Stromal cell of bone marrow (primary cell): ENCODE data around the gene DCN.

Source experiments
- DNase-seq: peaks from one replicate; pipeline ENCODE4 v3.0.0-alpha.2; 2012; ENCODE audit warnings: low read depth

The DCN gene

GRCh38 chr12:91138337-91138920, 44.2 kb downstream of the DCN start:
- DNase-seq, result no peak

DNA sequence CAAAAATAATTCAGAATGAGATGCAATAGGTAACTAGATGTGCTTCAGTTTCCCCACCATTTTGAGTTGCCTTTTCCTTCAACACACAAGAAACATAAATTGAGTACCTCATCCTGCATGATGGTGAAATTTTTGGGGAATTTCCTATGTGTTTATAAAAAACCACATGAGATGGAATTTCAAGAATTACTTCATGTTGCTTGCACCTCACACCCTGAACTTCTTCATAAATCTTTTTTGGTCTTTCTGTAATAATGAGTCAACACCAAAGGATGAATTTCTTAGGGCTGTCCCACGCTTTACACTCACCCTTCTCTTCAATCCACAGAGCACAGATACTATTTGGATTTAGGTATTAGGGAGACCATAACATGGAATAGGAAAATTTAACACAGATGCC, 48.7 kb downstream of the DCN start:
- no peak for DNase-seq

- DNase-seq, result no peak
These were observed 52.8 kb downstream of the DCN start for GRCh38 chr12:91129662-91130362.

GRCh38 chr12:91127751-91128150, 54.9 kb downstream of the DCN start:
- no peak for DNase-seq

DNA sequence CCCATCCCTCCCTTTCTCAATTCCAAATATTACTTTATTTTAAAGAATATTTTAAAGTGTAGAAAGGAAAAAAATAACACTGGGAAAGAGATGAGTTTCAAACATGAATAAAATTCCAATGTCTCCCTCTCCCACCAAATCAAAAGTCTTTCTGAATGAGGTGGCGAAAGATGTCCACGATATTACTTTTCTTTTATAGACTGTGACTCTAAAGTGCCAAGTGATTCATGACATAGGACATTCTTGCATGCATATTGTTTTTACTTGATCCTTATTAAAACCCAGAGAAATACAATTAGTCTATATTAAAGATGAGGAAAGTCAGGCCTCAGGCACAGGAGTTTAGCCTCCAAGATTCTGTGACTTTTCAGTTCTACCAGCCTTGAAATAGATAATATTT, 55.3 kb downstream of the DCN start:
- no peak for DNase-seq

DNA sequence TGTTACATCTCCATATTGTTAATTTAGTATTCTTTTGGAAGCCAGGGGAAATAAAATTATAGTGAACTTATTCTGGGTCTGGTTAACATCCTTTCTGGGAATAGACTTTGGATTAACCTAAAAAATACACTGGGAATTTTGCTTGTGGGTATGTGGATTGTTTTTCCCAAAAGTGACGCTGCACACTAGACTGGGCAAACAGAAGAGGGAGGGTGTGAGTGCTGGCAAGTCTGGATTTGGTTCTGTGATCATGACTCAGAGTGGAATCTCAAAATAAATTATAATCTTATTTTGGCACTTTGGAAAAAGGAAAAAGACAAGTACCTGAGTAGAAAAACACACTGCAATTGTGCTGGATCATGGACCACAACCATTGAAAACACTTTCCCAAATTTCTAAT, 56.1 kb downstream of the DCN start:
- DNase-seq, result peak; percentile 59

GRCh38 chr12:91123236-91123916, 59.2 kb downstream of the DCN start:
- DNase-seq, result peak; percentile 39

- no peak for DNase-seq
These were observed 61.8 kb downstream of the DCN start for GRCh38 chr12:91120781-91121180.

DNA sequence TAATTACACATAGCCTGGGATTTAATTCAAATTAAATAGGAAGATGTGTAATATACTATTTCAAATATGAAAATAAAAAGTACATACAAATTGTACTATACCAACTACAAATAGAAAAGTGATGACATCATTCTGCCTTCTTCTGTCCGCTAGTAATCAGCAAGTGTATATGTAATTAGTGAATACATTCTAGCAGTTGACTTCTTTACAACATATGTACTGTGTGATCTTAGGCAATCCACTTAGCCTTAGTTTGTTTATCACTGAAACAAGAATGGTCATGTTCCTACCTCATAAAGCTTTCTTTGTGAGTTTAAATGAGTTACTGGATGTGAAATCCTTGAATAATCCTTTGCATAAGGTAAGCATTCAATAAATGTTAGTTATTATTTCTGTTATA, 63.5 kb downstream of the DCN start:
- DNase-seq, result no peak

DNA sequence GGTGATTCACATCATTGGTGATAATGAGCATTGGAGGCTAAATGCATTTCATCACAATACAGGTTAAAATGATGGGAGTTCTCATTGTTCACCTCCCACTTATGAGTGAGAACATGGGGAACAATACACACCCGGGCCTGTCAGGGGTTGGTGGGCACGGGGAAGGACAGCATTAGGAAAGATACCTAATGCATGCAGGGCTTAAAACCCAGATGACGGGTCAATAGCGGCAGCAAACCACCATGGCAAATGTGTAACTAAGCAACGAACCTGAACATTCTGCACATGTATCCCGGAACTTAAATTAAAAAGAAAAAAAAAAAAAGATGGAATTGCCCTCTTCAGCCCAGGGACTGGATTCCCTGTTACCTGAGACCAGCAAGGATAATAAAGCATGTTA, 69.0 kb downstream of the DCN start:
- DNase-seq, result no peak

DNA sequence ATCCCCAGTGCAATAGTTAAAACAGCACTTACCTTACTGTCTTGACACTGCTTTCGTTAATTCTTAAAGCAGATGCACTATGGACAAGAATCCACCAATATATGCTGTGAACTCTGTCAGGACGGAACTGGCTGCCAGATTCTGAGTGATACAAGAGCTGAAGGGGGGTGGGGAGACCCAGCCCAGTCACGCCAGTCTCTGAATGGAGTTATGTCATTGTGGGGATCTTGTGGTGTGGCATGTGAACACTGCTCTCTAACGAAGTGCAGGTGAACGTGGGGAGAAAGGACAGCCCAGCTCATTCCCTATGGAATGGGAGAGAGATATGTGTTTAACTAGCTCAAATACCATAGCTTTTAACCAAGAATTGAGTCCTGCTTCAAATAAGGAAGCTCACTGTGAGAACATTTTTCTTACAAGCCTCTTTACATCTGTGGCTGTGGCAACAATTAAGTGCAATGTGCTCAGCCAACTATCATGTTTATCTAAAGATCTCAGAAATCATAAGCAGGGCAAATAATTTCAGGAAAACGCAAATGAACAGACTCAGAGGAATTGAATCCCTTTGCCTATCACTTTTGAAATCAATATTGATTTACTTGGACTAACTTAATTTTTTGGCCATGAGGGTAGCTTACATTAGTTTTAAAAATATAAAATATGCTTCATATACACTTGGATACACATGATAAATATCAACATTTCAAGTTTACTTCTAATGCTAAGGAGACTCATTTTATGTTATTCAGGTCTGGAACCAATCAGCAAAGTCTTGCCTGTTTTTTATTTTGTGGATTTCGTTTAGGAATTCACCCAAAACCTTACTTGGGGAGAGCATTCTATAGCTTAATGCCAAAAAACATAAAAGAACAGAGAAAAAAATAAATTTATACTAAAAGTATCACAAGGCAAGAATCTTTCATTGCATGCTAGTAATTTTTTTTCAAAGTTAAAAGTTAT, 71.0 kb downstream of the DCN start, which contains the start of gene LUM:
Gene LUM (minus strand): TSS at position 129 of the 960 bp plus-strand sequence. CDS start 2,515 bp downstream, outside the sequence.
- peak; percentile 70 for DNase-seq

- DNase-seq, result no peak
These were observed 72.2 kb downstream of the DCN start for GRCh38 chr12:91110311-91110924.

- no peak for DNase-seq
These were observed 72.9 kb downstream of the DCN start for GRCh38 chr12:91109581-91110310.

GRCh38 chr12:91109148-91109564, 73.5 kb downstream of the DCN start:
- peak; percentile 48 for DNase-seq

- no peak for DNase-seq
These were observed 74.3 kb downstream of the DCN start for GRCh38 chr12:91108196-91108755.

GRCh38 chr12:91106283-91106682, 76.3 kb downstream of the DCN start:
- DNase-seq, result no peak

DNA sequence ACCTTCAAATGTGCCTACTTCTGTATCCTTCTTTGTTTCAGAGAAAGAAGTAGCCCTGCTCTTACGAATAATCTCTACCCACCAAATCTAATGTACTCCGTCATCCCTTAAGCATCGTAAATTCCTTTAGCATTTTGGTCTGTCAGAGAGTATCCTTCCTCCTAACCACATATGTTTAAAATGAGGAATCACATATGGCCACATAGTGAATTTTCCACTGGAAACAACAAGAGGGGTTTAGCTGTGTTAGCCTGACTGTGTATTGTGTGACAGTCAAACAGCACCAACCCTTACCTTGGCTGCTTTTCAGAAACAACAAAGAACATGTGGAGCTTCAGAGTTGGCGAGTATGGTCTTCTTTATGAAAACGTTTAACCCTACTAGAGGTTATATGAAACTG, 76.8 kb downstream of the DCN start:
- DNase-seq, result no peak

GRCh38 chr12:91104812-91105466, 77.7 kb downstream of the DCN start:
- DNase-seq, result no peak

- DNase-seq, result no peak
These were observed 79.0 kb downstream of the DCN start for GRCh38 chr12:91103624-91104023.

DNA sequence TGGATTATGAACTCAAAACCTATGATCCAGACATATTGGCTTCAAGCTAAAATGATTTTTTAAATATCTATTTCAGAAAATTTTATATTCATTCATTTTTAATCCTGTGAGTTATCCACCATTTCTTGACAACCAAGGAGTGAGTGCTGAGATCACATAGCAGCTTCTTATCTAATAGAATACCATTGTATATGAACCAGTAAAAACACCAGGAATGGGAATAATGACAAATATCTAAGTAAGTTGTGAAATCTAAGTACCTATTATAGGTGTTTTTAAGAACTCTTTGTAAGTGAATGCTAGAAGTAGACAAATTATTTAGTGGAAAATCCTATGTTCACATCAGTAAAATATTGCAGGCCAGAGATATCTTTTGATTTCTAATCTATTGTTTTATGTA, 79.5 kb downstream of the DCN start:
- DNase-seq, result no peak
